ENCODE results near the gene C17orf114.
A peak's percentile ranks its signal among the peaks of the same experiment; 100 is the strongest.
"Not testable (repeated sequence)": the region's sequence is repeated elsewhere in the genome, so short reads cannot be mapped to it uniquely, and the experiment has no call there.

C17orf114 gene

GRCh38 chr17:4802228-4802627, at the start of gene C17orf114:
Gene C17orf114 (minus strand): TSS chr17:4802328.
- DNase-seq (ENCODE audit: low read depth) = no peak

- no peak for DNase-seq (ENCODE audit: low read depth)
These were observed 49.0 kb upstream of the C17orf114 start for GRCh38 chr17:4851084-4851483.

GRCh38 chr17:4850246-4850645, 48.1 kb upstream of the C17orf114 start:
- DNase-seq (ENCODE audit: low read depth) = peak; percentile 29

- DNase-seq (ENCODE audit: low read depth) = peak; percentile 67
These were observed 46.9 kb upstream of the C17orf114 start for GRCh38 chr17:4849011-4849536.

GRCh38 chr17:4846635-4847390, 44.7 kb upstream of the C17orf114 start:
- no peak for DNase-seq (ENCODE audit: low read depth)

GRCh38 chr17:4845118-4845517, 43.0 kb upstream of the C17orf114 start:
- no peak for DNase-seq (ENCODE audit: low read depth)

GRCh38 chr17:4843321-4844000, 41.3 kb upstream of the C17orf114 start:
- DNase-seq (ENCODE audit: low read depth) = no peak

GRCh38 chr17:4842376-4842775, 40.2 kb upstream of the C17orf114 start:
- no peak for DNase-seq (ENCODE audit: low read depth)

- no peak for DNase-seq (ENCODE audit: low read depth)
These were observed 38.7 kb upstream of the C17orf114 start for GRCh38 chr17:4840893-4841242.

GRCh38 chr17:4839965-4840892, 38.1 kb upstream of the C17orf114 start:
- no peak for DNase-seq (ENCODE audit: low read depth)

- no peak for DNase-seq (ENCODE audit: low read depth)
These were observed 37.1 kb upstream of the C17orf114 start for GRCh38 chr17:4839221-4839620.

GRCh38 chr17:4838309-4838785, 36.2 kb upstream of the C17orf114 start:
- DNase-seq (ENCODE audit: low read depth) = no peak

GRCh38 chr17:4837471-4838308, 35.6 kb upstream of the C17orf114 start:
- DNase-seq (ENCODE audit: low read depth) = no peak

- DNase-seq (ENCODE audit: low read depth) = no peak
These were observed 34.1 kb upstream of the C17orf114 start for GRCh38 chr17:4836221-4836620.

GRCh38 chr17:4834681-4835020, 32.5 kb upstream of the C17orf114 start:
- no peak for DNase-seq (ENCODE audit: low read depth)

GRCh38 chr17:4833941-4834680, 32.0 kb upstream of the C17orf114 start:
- peak; percentile 39 for DNase-seq (ENCODE audit: low read depth)

GRCh38 chr17:4833178-4833940, 31.2 kb upstream of the C17orf114 start, which contains the start of gene MINK1:
Gene MINK1 (plus strand): TSS chr17:4833340. CDS start chr17:4833584, 244 bp downstream.
- DNase-seq (ENCODE audit: low read depth) = peak; percentile 73

GRCh38 chr17:4832829-4833177, 30.7 kb upstream of the C17orf114 start:
- not testable (repeated sequence) for DNase-seq (ENCODE audit: low read depth)

GRCh38 chr17:4827399-4827798, 25.3 kb upstream of the C17orf114 start:
- DNase-seq (ENCODE audit: low read depth) = no peak

Data from renal cortical epithelial cell (primary cell).